Natural killer cell (primary cell): ENCODE measurements around the gene ACOX3. TPM values are rescaled to one million over a fixed set of nuclear protein-coding genes. Genes with fewer than 3 reads are reported as not detected.
A peak's percentile ranks its signal among the peaks of the same experiment; 100 is the strongest.

Experiments
- ATAC-seq, 3 donors: fragments of 150-1000 bp in 2 of 3; fragments of 200-7000 bp in 1 of 3; cut with Tn5 transposase; 1 replicate in 1 of 3; 2 replicates in 2 of 3; pipeline ENCODE4 v1.10.0; 2021; ENCODE audit warnings: mild to moderate bottlenecking in 2 of 3, moderate library complexity in 2 of 3
- DNase-seq, 2 donors: peaks; one replicate each; pipeline versions ENCODE4 v3.0.0 to v3.0.0-alpha.2; 2013 to 2021; ENCODE audit warnings: mixed read lengths in 1 of 2
- H3K27ac ChIP-seq: one replicate; pipeline ENCODE4 v1.5.1; 2013; ENCODE audit warnings: mild to moderate bottlenecking, low read length
- H3K27me3 ChIP-seq: one replicate; pipeline ENCODE4 v1.6.1; 2013; ENCODE audit warnings: low read length; ENCODE audit not compliant: control insufficient read depth, insufficient read depth
- H3K36me3 ChIP-seq: one replicate; pipeline ENCODE4 v1.6.1; 2013; ENCODE audit warnings: low read length; ENCODE audit not compliant: control insufficient read depth, insufficient read depth
- H3K4me1 ChIP-seq: one replicate; pipeline ENCODE4 v1.6.1; 2013; ENCODE audit warnings: low read length; ENCODE audit not compliant: control insufficient read depth, insufficient read depth
- H3K4me3 ChIP-seq: one replicate; pipeline ENCODE4 v1.5.1; 2013; ENCODE audit warnings: low read length
- H3K9me3 ChIP-seq: one replicate; pipeline ENCODE4 v1.6.1; 2013; ENCODE audit warnings: low read length; ENCODE audit not compliant: control insufficient read depth, insufficient read depth
- H3K27ac Mint-ChIP-seq, 2 donors: one replicate each; pipeline ENCODE4 v1.8.0; 2022; ENCODE audit warnings: mild to moderate bottlenecking in 2 of 2, mixed read lengths in 2 of 2, moderate library complexity in 1 of 2
- H3K27me3 Mint-ChIP-seq, 2 donors: one replicate each; pipeline ENCODE4 v1.8.0; 2022; ENCODE audit warnings: low read depth in 2 of 2, mixed read lengths in 2 of 2
- H3K36me3 Mint-ChIP-seq: one replicate; pipeline ENCODE4 v1.8.0; 2022; ENCODE audit warnings: mixed read lengths
- H3K4me1 Mint-ChIP-seq, 2 donors: one replicate each; pipeline ENCODE4 v1.8.0; 2022; ENCODE audit warnings: mixed read lengths in 2 of 2
- H3K4me3 Mint-ChIP-seq: one replicate; pipeline ENCODE4 v1.8.0; 2022; ENCODE audit warnings: mild to moderate bottlenecking, moderate library complexity, mixed read lengths
- H3K9me3 Mint-ChIP-seq, 2 donors: one replicate each; pipeline ENCODE4 v1.8.0; 2022; ENCODE audit warnings: mixed read lengths in 2 of 2
- CTCF ChIP-seq: fragments of 200-600 bp; IDR thresholded peaks from one replicate; pipeline ENCODE4 v1.8.0; 2022; ENCODE audit warnings: antibody characterized with exemption
- WGBS: methylation state at CpG from one replicate; pipeline ENCODE4 v1.1.7; 2013; ENCODE audit warnings: missing lambda C conversion rate; ENCODE audit not compliant: insufficient coverage; 5-methylcytosine and 5-hydroxymethylcytosine counted together
- intact Hi-C: fragments of 100-400 bp; cut with micrococcal nuclease; formaldehyde crosslinking; loops from one replicate; pipeline ENCODE4 v1.14.2; 2022
- total RNA-seq, 4 donors: library from RNA; stranded (reverse); fragments of 120-200 nt in 1 of 4; gene quantifications; one replicate each; pipeline versions ENCODE4 v1.2.3 to v1.2.4, GENCODE V29; 2013 to 2022

The ACOX3 gene
- total RNA-seq, 3 donors from 2014 or later (not counting 1 experiment from before 2014, with no cell fraction given), result 12.4 to 18.3 (median 15.4) TPM

DNA sequence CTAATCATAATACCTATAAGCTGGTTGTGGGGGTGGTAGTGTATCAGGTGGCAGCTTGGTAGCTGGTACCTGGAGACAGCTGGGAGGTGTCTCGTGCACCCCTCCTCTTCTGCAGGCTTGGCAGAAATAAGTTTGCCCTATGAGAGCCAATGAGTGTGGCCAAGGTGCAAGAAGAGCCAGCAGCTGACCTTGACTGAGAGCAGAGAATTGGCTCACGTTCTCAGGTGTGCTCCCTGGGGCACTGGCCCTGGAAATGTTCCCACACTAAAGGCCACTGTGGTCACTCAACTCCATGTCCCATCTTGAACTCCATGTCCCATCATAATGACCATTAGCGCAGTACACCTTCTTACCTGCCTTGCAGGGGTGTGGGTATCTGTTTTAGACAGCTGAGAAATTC, 13.4 kb upstream of the ACOX3 start:
- Histone ChIP-seq H3K27ac (no peak overlapping the region), H3K9me3 (no peaks in the 10 kb centered on the region), H3K4me1 (no peaks in the 10 kb centered on the region), H3K27me3 (no peaks in the 10 kb centered on the region), H3K4me3 (no peak overlapping the region), H3K36me3 (peaks cover 54% of the 10 kb centered on the region)
- WGBS, result 98% methylated on average over 3 of the region's 3 CpGs
- Mint-ChIP-seq H3K27me3 (no peaks in the 10 kb centered on the region), H3K4me3 (no peak overlapping the region), H3K9me3 (no peaks in the 10 kb centered on the region), H3K36me3 (peaks cover 8% of the 10 kb centered on the region), H3K4me1 (no peaks in the 10 kb centered on the region), H3K27ac (no peak overlapping the region)
- intact Hi-C loops, result no loop called here
- DNase-seq (no peak), ATAC-seq (no peak)
- no peak for TF ChIP-seq CTCF

DNA sequence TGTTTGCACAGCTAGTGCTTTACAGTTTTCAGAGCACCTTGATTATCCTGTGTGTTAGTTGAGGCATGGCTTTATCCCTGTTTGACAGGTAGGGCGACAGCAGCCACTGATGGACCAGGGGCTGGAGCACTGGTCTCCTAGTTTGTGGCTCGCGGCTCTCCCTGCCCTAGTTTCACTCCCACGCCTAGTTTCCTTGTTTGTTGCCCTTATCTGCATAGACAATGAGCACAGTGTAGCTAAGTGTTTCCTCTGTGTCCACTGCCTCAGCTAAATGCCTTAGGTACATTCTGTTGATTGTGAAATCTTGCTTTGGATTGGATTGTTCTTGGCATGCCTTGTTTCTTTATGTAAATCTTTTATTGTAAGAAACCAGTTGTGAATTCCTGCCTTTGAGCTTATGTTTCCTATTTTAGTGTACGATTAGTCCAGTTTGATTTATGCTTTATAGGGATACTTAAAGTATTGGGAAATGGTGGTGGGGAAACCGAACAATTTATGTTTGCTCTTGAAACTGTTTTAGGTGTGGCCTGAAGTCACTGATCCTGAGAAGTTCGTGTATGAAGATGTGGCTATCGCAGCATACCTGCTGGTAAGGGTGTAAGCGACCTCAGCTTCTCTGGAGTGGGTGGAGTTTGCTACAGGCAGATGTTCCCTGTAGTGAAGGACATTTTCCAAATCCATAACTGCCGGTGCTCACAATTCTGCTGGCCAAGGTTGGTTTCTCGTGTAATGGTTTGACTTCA, 11.1 kb upstream of the ACOX3 start:
- H3K27me3 ChIP-seq, result no peaks in the 10 kb centered on the region
- Mint-ChIP-seq H3K27ac (no peak overlapping the region), H3K9me3 (no peaks in the 10 kb centered on the region), H3K4me1 (no peaks in the 10 kb centered on the region), H3K4me3 (no peak overlapping the region), H3K36me3 (peaks cover 7% of the 10 kb centered on the region), H3K27me3 (no peaks in the 10 kb centered on the region)
- TF ChIP-seq CTCF, result no peak
- H3K9me3 ChIP-seq, result no peaks in the 10 kb centered on the region
- no peaks in the 10 kb centered on the region for H3K4me1 ChIP-seq
- H3K4me3 ChIP-seq, result no peak overlapping the region
- H3K27ac ChIP-seq, result no peak overlapping the region
- DNase-seq (no peak), ATAC-seq (no peak)
- intact Hi-C loops, result no loop called here
- peaks cover 58% of the 10 kb centered on the region for H3K36me3 ChIP-seq
- 93% methylated on average over 11 of the region's 11 CpGs for whole genome bisulfite sequencing

GRCh38 chr4:8446122-8446521, 5.6 kb upstream of the ACOX3 start:
- Histone ChIP-seq H3K36me3 (peaks cover 17% of the 10 kb centered on the region), H3K4me3 (no peak overlapping the region), H3K27me3 (no peaks in the 10 kb centered on the region), H3K27ac (no peak overlapping the region), H3K4me1 (peaks cover 17% of the 10 kb centered on the region), H3K9me3 (no peaks in the 10 kb centered on the region)
- TF ChIP-seq CTCF, result no peak
- Mint-ChIP-seq H3K4me3 (no peak overlapping the region), H3K4me1 (peaks cover 29 to 35% of the 10 kb centered on the region in 2 donors), H3K27me3 (no peaks in the 10 kb centered on the region), H3K36me3 (no peaks in the 10 kb centered on the region), H3K9me3 (no peaks in the 10 kb centered on the region), H3K27ac (no peak overlapping the region)
- 97% methylated on average over 3 of the region's 3 CpGs for WGBS
- intact Hi-C loops, result no loop called here
- DNase-seq, result no peak
- no peak for ATAC-seq

DNA sequence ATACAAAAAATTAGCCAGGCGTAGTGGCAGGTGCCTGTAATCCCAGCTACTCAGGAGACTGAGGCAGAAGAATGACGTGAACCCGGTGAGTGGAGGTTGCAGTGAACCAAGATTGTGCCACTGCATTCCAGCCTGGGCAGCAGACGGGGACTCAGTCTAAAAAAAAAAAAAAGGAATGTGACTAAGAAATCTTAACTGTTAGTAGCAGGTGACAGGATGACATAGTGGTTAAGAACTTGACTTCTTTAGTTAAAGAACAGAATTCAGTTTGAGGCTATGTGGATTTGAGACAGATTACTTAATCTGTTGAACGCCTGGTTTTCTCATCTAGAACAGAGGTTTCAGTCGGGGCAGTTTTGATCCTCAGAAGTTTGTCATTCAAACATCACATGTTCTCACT, 3.3 kb upstream of the ACOX3 start:
- Mint-ChIP-seq H3K27me3 (no peaks in the 10 kb centered on the region), H3K9me3 (peaks cover 0 to 3% of the 10 kb centered on the region in 2 donors), H3K36me3 (no peaks in the 10 kb centered on the region), H3K4me3 (no peak overlapping the region), H3K27ac (peak overlapping the region in 1 of 2 donors; percentile 23), H3K4me1 (peaks cover 49 to 56% of the 10 kb centered on the region in 2 donors)
- DNase-seq, result no peak
- Histone ChIP-seq H3K36me3 (peaks cover 11% of the 10 kb centered on the region), H3K4me3 (no peak overlapping the region), H3K27me3 (no peaks in the 10 kb centered on the region), H3K9me3 (no peaks in the 10 kb centered on the region), H3K4me1 (peaks cover 28% of the 10 kb centered on the region), H3K27ac (no peak overlapping the region)
- intact Hi-C loops, result no loop called here
- no peak for ATAC-seq
- TF ChIP-seq CTCF, result no peak
- WGBS, result 95% methylated on average over 6 of the region's 6 CpGs
